IMR-90 (cell line): ENCODE results near the gene KHDRBS1. TPM values are rescaled to one million over a fixed set of nuclear protein-coding genes. Genes with fewer than 3 reads are reported as not detected.
A peak's percentile ranks its signal among the peaks of the same experiment; 100 is the strongest.

Experiments
- ATAC-seq: fragments of 200-7000 bp; cut with Tn5 transposase; 2 replicates; pipeline ENCODE4 v1.9.1; 2020; ENCODE audit warnings: low read depth, mild to moderate bottlenecking, moderate library complexity
- BruUV-seq: library from RNA; stranded (reverse); fragments of 400-500 nt; replicated peaks from 2 replicates; lab custom pipeline; 2021; lab: Mats Ljungman, UMichigan
- CTCF ChIA-PET: fragments of 300-600 bp; formaldehyde crosslinking; extraction: SDS; loops from one replicate; lab custom pipeline; 2021; ENCODE audit warnings: antibody characterized with exemption; lab: Yijun Ruan, JAX
- POLR2A ChIA-PET: fragments of 300-600 bp; sonication (Branson Sonifier 250); formaldehyde crosslinking; loops from one replicate; lab custom pipeline; 2022; ENCODE audit warnings: antibody characterized with exemption; ENCODE audit not compliant: unreplicated experiment; lab: Charles Lee
- DNase-seq: peaks from one replicate; pipeline ENCODE4 v3.0.0; 2013
- H2AFZ ChIP-seq: replicated peaks from 2 replicates; pipeline ENCODE3; 2013; ENCODE audit warnings: low read length, mild to moderate bottlenecking; ENCODE audit not compliant: poor library complexity
- H2AK5ac ChIP-seq: 2 replicates; pipeline ENCODE4 v1.6.1; 2013; ENCODE audit warnings: low read depth, low read length, inconsistent platforms
- H2AK9ac ChIP-seq: replicated peaks from 2 replicates; pipeline ENCODE3; 2013; ENCODE audit warnings: mild to moderate bottlenecking, low read depth, low read length, moderate library complexity; ENCODE audit not compliant: poor library complexity
- H2BK120ac ChIP-seq: 2 replicates; pipeline ENCODE4 v1.6.1; 2013; ENCODE audit warnings: low read depth, low read length, inconsistent platforms
- H2BK15ac ChIP-seq: 3 replicates; pipeline ENCODE4 v1.6.1; 2013; ENCODE audit warnings: low read depth, low read length, inconsistent platforms
- H2BK20ac ChIP-seq: 2 replicates; pipeline ENCODE4 v1.6.1; 2013; ENCODE audit warnings: low read depth, mild to moderate bottlenecking, inconsistent platforms, low read length, moderate library complexity
- H2BK5ac ChIP-seq: 2 replicates; pipeline ENCODE4 v1.6.1; 2013; ENCODE audit warnings: mild to moderate bottlenecking, low read depth, low read length, inconsistent platforms; ENCODE audit not compliant: poor library complexity, severe bottlenecking
- H3K14ac ChIP-seq: replicated peaks from 2 replicates; pipeline ENCODE4 v1.6.1; 2013; ENCODE audit warnings: low read depth, low read length, inconsistent platforms
- H3K18ac ChIP-seq: 2 replicates; pipeline ENCODE4 v1.6.1; 2013; ENCODE audit warnings: low read depth, low read length, control low read depth
- H3K23ac ChIP-seq: 2 replicates; pipeline ENCODE4 v1.6.1; 2013; ENCODE audit warnings: low read depth, low read length, inconsistent platforms
- H3K27ac ChIP-seq: 2 replicates; pipeline ENCODE4 v1.5.1; 2013; ENCODE audit warnings: mild to moderate bottlenecking, control low read depth, low read length; ENCODE audit not compliant: insufficient read depth
- H3K27me3 ChIP-seq: 2 replicates; pipeline ENCODE4 v1.6.1; 2013; ENCODE audit warnings: low read length; ENCODE audit not compliant: control insufficient read depth, insufficient read depth
- H3K36me3 ChIP-seq: 2 replicates; pipeline ENCODE4 v1.6.1; 2013; ENCODE audit warnings: low read length, mixed read lengths; ENCODE audit not compliant: control insufficient read depth, insufficient read depth
- H3K4ac ChIP-seq: 2 replicates; pipeline ENCODE4 v1.6.1; 2013; ENCODE audit warnings: low read depth, low read length, inconsistent platforms
- H3K4me1 ChIP-seq: 2 replicates; pipeline ENCODE4 v1.6.1; 2013; ENCODE audit warnings: low read length, mixed read lengths; ENCODE audit not compliant: control insufficient read depth, insufficient read depth
- H3K4me2 ChIP-seq: 2 replicates; pipeline ENCODE4 v1.6.1; 2013; ENCODE audit warnings: low read depth, mild to moderate bottlenecking, control low read depth, low read length, moderate library complexity
- H3K4me3 ChIP-seq: 2 replicates; pipeline ENCODE4 v1.5.1; 2013; ENCODE audit warnings: low read depth, mild to moderate bottlenecking, control low read depth, low read length, moderate library complexity; ENCODE audit not compliant: insufficient read depth
- H3K56ac ChIP-seq: 2 replicates; pipeline ENCODE4 v1.6.1; 2013; ENCODE audit warnings: low read length, inconsistent platforms; ENCODE audit not compliant: insufficient read depth; ENCODE audit errors: extremely low read depth
- H3K79me1 ChIP-seq, 2 experiments: 2 replicates each; pipeline ENCODE4 v1.6.1; 2013; ENCODE audit warnings: low read length in 2 of 2, inconsistent platforms in 1 of 2, low read depth in 1 of 2
- H3K9ac ChIP-seq: 2 replicates; pipeline ENCODE4 v1.6.1; 2013; ENCODE audit warnings: low read depth, low read length, control low read depth
- H3K9me1 ChIP-seq: 2 replicates; pipeline ENCODE4 v1.6.1; 2013; ENCODE audit warnings: low read length, inconsistent platforms; ENCODE audit not compliant: insufficient read depth
- H3K9me3 ChIP-seq: 2 replicates; pipeline ENCODE4 v1.6.1; 2013; ENCODE audit warnings: low read length; ENCODE audit not compliant: control insufficient read depth, insufficient read depth
- H4K20me1 ChIP-seq: 2 replicates; pipeline ENCODE4 v1.6.1; 2013; ENCODE audit warnings: low read length, inconsistent platforms; ENCODE audit not compliant: insufficient read depth
- H4K5ac ChIP-seq: 2 replicates; pipeline ENCODE4 v1.6.1; 2013; ENCODE audit warnings: mild to moderate bottlenecking, low read depth, low read length, control low read depth
- H4K8ac ChIP-seq, 2 experiments: 2 replicates each; pipeline ENCODE4 v1.6.1; 2013; ENCODE audit warnings: low read depth in 2 of 2, low read length in 2 of 2, control low read depth in 1 of 2, inconsistent platforms in 1 of 2
- H4K91ac ChIP-seq: 2 replicates; pipeline ENCODE4 v1.6.1; 2013; ENCODE audit warnings: low read depth, low read length, inconsistent platforms; ENCODE audit not compliant: insufficient read depth
- BHLHE40 ChIP-seq: fragments of 150-350 bp; IDR thresholded peaks from 2 replicates; pipeline ENCODE4 v1.6.1; 2016; ENCODE audit warnings: mild to moderate bottlenecking, low read depth, low read length
- CTCF ChIP-seq: conservative IDR thresholded peaks from 2 replicates; pipeline ENCODE4 v1.5.1; 2012; ENCODE audit warnings: mild to moderate bottlenecking, low read depth, low read length, improper control_type of control experiment
- MAZ ChIP-seq: IDR thresholded peaks from 2 replicates; pipeline ENCODE4 v1.6.1; 2012; ENCODE audit warnings: low read depth, mild to moderate bottlenecking, low read length, improper control_type of control experiment, moderate library complexity, borderline replicate concordance
- POLR2A ChIP-seq: IDR thresholded peaks from 2 replicates; pipeline ENCODE4 v1.6.1; 2012; ENCODE audit warnings: mild to moderate bottlenecking, low read depth, low read length
- RCOR1 ChIP-seq: IDR thresholded peaks from 2 replicates; pipeline ENCODE4 v1.6.1; 2012; ENCODE audit warnings: mild to moderate bottlenecking, low read length, improper control_type of control experiment; ENCODE audit not compliant: insufficient replicate concordance
- SMC3 ChIP-seq: fragments of 150-350 bp; IDR thresholded peaks from 2 replicates; pipeline ENCODE4 v1.6.1; 2016; ENCODE audit warnings: low read depth, mild to moderate bottlenecking, antibody characterized with exemption, low read length, moderate library complexity
- WGBS, 2 experiments: methylation state at CpG; one replicate each; pipeline versions ENCODE4 v1.1.5 to v1.1.7; 2013; ENCODE audit warnings: missing lambda C conversion rate in 2 of 2; ENCODE audit not compliant: insufficient read length in 1 of 2; ENCODE audit errors: extremely low coverage in 2 of 2; 5-methylcytosine and 5-hydroxymethylcytosine counted together
- dilution Hi-C: fragments of 300-500 bp; cut with HindIII; formaldehyde crosslinking; loops from one replicate; pipeline ENCODE4 v1.14.3; 2018; ENCODE audit warnings: low sequenced_read_pairs; ENCODE audit not compliant: unreplicated experiment
- in situ Hi-C: fragments of 300-500 bp; cut with MboI; formaldehyde crosslinking; loops from 3 replicates; pipeline ENCODE4 v1.14.3; 2019; ENCODE audit warnings: low sequenced_read_pairs, inconsistent platforms, mixed read lengths
- intact Hi-C: fragments of 100-400 bp; cut with micrococcal nuclease; formaldehyde crosslinking; loops from 2 replicates; pipeline ENCODE4 v1.10.0; 2022
- polyA plus RNA-seq, 3 experiments: library from polyadenylated mRNA; depleted of rRNA; stranded (reverse); fragments of >200 nt; gene quantifications; 2 replicates each; pipeline ENCODE4 v1.2.3, GENCODE V29; 2012; ENCODE audit warnings: low replicate concordance in 1 of 3
- total RNA-seq: library from RNA; depleted of rRNA; stranded (reverse); fragments of >200 nt; gene quantifications from 2 replicates; pipeline ENCODE4 v1.2.3, GENCODE V29; 2012

The KHDRBS1 gene
- total and polyA plus RNA-seq, 2 of the 4 experiments (the other 2 are of a cell fraction), result 33.7 to 67.6 TPM

GRCh38 chr1:32040711-32041110 lies 27.0 kb downstream of the KHDRBS1 start:
- H4K20me1 ChIP-seq, result peaks cover 47% of the 10 kb centered on the region

More at GRCh38 chr1:32040711-32041110, 27.0 kb downstream of the KHDRBS1 start:
- no peak overlapping the region for H3K4me2 ChIP-seq
- peaks cover 2% of the 10 kb centered on the region; the same call in 1 of the 2 replicates for H3K4me1 ChIP-seq
- no peak overlapping the region for H4K8ac ChIP-seq
- H2AFZ ChIP-seq, result no peak overlapping the region
- H2BK20ac ChIP-seq, result no peak overlapping the region
- H3K9ac ChIP-seq, result no peak overlapping the region
- ChIA-PET CTCF (no interaction called here), POLR2A (no interaction called here)
- no TSS peak for BruUV-seq
- H2BK120ac ChIP-seq, result no peak overlapping the region
- in situ Hi-C loops, result no loop called here
- H3K9me3 ChIP-seq, result no peaks in the 10 kb centered on the region
- TF ChIP-seq CTCF (no peak), RCOR1 (no peak), MAZ (no peak), POLR2A (no peak), SMC3 (no peak), BHLHE40 (no peak)
- H3K27me3 ChIP-seq, result no peaks in the 10 kb centered on the region
- no peak overlapping the region for H4K91ac ChIP-seq
- H3K18ac ChIP-seq, result no peak overlapping the region
- no peak overlapping the region for H3K4me3 ChIP-seq
- no peak overlapping the region for H3K4ac ChIP-seq
- H3K9me1 ChIP-seq, result peaks cover 14% of the 10 kb centered on the region
- H3K36me3 ChIP-seq, result peaks cover 54% of the 10 kb centered on the region
- H2BK15ac ChIP-seq, result no peak overlapping the region
- H2BK5ac ChIP-seq, result no peak overlapping the region
- H2AK5ac ChIP-seq, result no peak overlapping the region
- H3K27ac ChIP-seq, result no peak overlapping the region
- intact Hi-C loops, result no loop called here
- ATAC-seq, result peak; percentile 31
- H4K5ac ChIP-seq, result no peak overlapping the region
- H3K79me1 ChIP-seq, result peaks cover 45 to 58% of the 10 kb centered on the region in 2 experiments
- H3K56ac ChIP-seq, result no peak overlapping the region
- WGBS, 2 experiments, result no CpG with 5 or more reads among the region's 3 CpGs
- H3K23ac ChIP-seq, result no peak overlapping the region
- DNase-seq, result no peak
- dilution Hi-C loops, result no loop called here
- H2AK9ac ChIP-seq, result no peak overlapping the region
- no peak overlapping the region for H3K14ac ChIP-seq
